Stimulated activated memory B cell treated with anti-CD40 and anti-IgM and Interleukin-4, amounts not matched to agents 10 μg/mL and 1 μg/mL and 100 μg/mL, for 72 hours (primary cell): ENCODE results near the gene RNF166.

ENCODE experiments used
- ATAC-seq: fragments of 150-1000 bp; cut with Tn5 transposase; 2 replicates; pipeline ENCODE4 v1.10.0; 2021
- H3K27ac Mint-ChIP-seq: one replicate; pipeline ENCODE4 v1.8.0; 2022; ENCODE audit warnings: mild to moderate bottlenecking, mixed read lengths
- H3K27me3 Mint-ChIP-seq: one replicate; pipeline ENCODE4 v1.8.0; 2022; ENCODE audit warnings: mixed read lengths
- H3K36me3 Mint-ChIP-seq: one replicate; pipeline ENCODE4 v1.8.0; 2022; ENCODE audit warnings: mixed read lengths
- H3K4me1 Mint-ChIP-seq: one replicate; pipeline ENCODE4 v1.8.0; 2022; ENCODE audit warnings: mixed read lengths
- H3K4me3 Mint-ChIP-seq: one replicate; pipeline ENCODE4 v1.8.0; 2022; ENCODE audit warnings: mild to moderate bottlenecking, moderate library complexity, mixed read lengths
- H3K9me3 Mint-ChIP-seq: one replicate; pipeline ENCODE4 v1.8.0; 2022; ENCODE audit warnings: mixed read lengths

The RNF166 gene

GRCh38 chr16:88711750-88712340 lies 5.6 kb upstream of the RNF166 start:
- peaks cover 23% of the 10 kb centered on the region for H3K36me3 Mint-ChIP-seq
- no peaks in the 10 kb centered on the region for H3K27me3 Mint-ChIP-seq
- H3K27ac Mint-ChIP-seq, result no peak overlapping the region
- ATAC-seq, result no peak
- no peaks in the 10 kb centered on the region for H3K9me3 Mint-ChIP-seq
- H3K4me1 Mint-ChIP-seq, result peaks cover 33% of the 10 kb centered on the region
- H3K4me3 Mint-ChIP-seq, result no peak overlapping the region

DNA sequence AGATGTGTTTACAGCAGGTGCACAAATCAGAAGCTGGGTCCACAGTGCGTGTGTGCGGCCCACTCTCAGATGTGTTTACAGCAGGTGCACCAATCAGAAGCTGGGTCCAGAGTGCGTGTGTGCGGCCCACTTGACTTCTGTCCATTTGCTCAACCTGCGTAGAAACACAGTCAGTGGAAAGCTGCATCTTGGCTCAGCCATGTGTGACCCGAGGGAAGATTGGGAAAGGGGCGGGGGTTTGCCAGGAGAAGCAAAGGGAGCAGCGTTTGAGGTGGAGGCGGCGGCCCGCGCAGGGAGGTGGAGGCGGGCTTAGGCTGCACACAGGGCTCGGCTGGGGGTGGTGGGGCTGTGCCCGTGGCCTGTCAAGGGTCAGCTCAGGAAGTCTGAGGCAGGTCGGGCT lies 4.3 kb upstream of the RNF166 start:
- peak overlapping the region; percentile 55 for H3K27ac Mint-ChIP-seq
- peaks cover 35% of the 10 kb centered on the region for H3K4me1 Mint-ChIP-seq
- no peak overlapping the region for H3K4me3 Mint-ChIP-seq
- ATAC-seq, result no peak
- H3K9me3 Mint-ChIP-seq, result no peaks in the 10 kb centered on the region
- H3K36me3 Mint-ChIP-seq, result peaks cover 11% of the 10 kb centered on the region
- no peaks in the 10 kb centered on the region for H3K27me3 Mint-ChIP-seq

DNA sequence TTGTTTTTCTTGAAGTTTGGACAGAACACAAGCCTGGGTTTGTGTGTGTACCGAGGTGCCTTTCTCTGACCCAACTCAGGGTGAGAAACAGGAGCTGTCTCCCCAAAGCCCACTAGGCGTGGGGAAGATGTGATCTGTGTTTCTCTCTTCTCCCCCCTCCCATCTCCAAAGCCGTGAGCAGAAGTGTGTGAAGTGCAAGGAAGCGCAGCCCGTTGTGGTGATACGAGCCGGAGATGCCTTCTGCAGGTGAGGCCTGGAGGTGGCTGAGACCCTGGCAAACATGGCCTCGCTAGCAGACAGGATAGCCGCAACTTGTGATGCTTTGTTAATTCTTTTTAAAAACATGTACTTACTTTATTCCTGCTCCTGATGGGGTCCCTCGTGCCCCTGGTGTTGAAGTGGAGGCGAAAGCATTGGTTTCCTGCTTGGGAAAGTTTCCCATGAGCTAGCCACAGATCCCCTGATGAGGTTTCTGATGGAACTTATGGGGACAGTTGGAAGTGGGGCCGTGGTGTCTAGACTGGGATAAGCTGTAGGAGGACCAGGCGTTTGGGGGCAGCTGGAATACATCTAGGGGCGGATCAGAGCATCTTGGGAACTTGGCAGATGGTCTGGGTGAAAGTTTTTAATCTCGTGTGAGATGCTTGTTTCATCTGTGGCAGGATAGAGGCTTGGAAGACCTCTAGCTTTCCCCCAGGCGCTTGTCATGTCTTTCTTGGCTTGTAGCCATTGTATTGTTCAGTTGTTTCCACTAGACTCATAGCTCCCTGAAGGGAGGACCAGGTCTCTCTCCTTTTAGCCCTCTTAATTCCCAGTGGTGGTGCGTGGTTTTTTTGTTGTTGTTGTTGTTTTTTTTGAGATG lies 988 bp upstream of the RNF166 start:
- H3K27ac Mint-ChIP-seq, result peak overlapping the region; percentile 61
- no peak for ATAC-seq
- no peaks in the 10 kb centered on the region for H3K27me3 Mint-ChIP-seq
- no peaks in the 10 kb centered on the region for H3K36me3 Mint-ChIP-seq
- H3K9me3 Mint-ChIP-seq, result no peaks in the 10 kb centered on the region
- H3K4me1 Mint-ChIP-seq, result peaks cover 68% of the 10 kb centered on the region
- peak overlapping the region; percentile 73 for H3K4me3 Mint-ChIP-seq

- ATAC-seq, result peak; percentile 28
- no peaks in the 10 kb centered on the region for H3K27me3 Mint-ChIP-seq
- no peaks in the 10 kb centered on the region for H3K36me3 Mint-ChIP-seq
- H3K9me3 Mint-ChIP-seq, result no peaks in the 10 kb centered on the region
- H3K27ac Mint-ChIP-seq, result peak overlapping the region; percentile 61
- H3K4me1 Mint-ChIP-seq, result peaks cover 72% of the 10 kb centered on the region
- H3K4me3 Mint-ChIP-seq, result peak overlapping the region; percentile 73
Measured at GRCh38 chr16:88705801-88706228, 393 bp downstream of the RNF166 start.

DNA sequence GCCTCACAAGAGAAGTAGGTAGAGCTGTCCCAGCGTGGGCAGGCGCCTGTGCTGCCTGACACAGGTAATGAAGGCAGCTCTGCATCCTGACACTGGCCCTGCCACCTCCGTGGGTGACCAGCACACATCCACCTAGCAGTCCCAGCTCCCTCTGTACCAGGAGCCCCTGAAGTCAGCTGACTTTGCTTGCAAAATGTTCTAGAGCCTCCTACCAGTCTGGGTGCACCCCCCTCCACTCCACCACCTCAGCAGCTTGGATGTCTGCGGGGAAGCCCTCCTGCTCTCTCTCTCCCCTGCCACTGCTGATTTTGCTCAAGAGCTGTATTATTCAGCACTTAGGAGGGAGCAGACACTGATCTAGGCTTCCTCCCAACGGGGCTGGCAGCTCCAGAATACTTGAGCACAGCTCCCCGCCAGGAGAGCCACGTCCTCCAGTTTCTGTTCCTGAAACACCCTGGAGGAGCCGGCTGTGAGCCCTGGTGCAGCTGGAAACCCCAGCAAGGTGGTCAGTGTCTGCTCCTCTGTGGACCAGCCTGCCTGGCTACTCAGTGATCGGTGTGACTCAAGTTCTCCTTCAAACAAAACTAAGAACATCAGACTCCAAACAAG lies 1.0 kb downstream of the RNF166 start:
- peak overlapping the region; percentile 61 for H3K27ac Mint-ChIP-seq
- no peaks in the 10 kb centered on the region for H3K36me3 Mint-ChIP-seq
- ATAC-seq, result no peak
- H3K4me3 Mint-ChIP-seq, result peak overlapping the region; percentile 73
- H3K27me3 Mint-ChIP-seq, result no peaks in the 10 kb centered on the region
- no peaks in the 10 kb centered on the region for H3K9me3 Mint-ChIP-seq
- peaks cover 73% of the 10 kb centered on the region for H3K4me1 Mint-ChIP-seq

DNA sequence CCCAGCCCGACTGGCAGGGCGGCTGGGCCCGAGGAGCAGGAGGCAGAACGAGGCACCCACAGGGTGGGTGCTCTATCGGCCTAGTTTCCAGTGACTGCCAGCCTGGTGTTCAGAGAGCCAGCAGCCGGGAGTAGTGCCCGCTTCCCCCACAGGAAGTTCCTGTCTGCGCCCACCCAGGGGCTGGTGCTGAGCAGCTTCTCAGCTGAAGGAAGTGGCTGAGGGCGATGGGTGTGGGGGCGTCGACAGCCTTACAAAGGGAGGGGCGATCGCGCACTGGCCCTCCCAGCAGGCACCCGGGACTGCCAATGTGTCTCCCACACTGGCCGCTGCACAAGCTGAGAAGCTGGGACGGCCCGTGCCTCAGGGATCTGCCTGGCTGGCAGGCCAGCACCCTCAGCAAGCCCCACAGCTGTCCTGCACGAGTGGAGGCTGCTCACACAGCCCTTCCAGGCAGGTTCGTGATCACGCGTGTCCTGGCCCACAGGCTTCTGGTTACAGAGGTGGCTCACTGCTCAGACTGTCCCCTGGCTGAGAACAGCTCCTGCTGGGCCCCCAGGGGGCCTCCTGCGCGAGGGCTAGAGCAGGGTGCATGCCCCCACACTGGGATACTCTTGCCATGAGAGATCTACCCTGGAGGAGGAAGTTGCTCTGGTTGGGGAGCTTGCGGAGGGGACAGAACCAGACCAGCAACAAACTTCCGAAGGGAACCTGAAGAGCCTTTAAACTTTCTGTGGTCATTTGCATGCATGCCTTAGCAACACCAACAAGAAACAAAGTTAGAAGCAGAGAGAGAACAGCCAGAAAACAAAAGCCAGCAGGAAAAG lies 2.5 kb downstream of the RNF166 start:
- H3K27ac Mint-ChIP-seq, result peak overlapping the region; percentile 61
- H3K27me3 Mint-ChIP-seq, result no peaks in the 10 kb centered on the region
- peaks cover 81% of the 10 kb centered on the region for H3K4me1 Mint-ChIP-seq
- no peaks in the 10 kb centered on the region for H3K9me3 Mint-ChIP-seq
- peak; percentile 2 for ATAC-seq
- peak overlapping the region; percentile 73 for H3K4me3 Mint-ChIP-seq
- no peaks in the 10 kb centered on the region for H3K36me3 Mint-ChIP-seq

DNA sequence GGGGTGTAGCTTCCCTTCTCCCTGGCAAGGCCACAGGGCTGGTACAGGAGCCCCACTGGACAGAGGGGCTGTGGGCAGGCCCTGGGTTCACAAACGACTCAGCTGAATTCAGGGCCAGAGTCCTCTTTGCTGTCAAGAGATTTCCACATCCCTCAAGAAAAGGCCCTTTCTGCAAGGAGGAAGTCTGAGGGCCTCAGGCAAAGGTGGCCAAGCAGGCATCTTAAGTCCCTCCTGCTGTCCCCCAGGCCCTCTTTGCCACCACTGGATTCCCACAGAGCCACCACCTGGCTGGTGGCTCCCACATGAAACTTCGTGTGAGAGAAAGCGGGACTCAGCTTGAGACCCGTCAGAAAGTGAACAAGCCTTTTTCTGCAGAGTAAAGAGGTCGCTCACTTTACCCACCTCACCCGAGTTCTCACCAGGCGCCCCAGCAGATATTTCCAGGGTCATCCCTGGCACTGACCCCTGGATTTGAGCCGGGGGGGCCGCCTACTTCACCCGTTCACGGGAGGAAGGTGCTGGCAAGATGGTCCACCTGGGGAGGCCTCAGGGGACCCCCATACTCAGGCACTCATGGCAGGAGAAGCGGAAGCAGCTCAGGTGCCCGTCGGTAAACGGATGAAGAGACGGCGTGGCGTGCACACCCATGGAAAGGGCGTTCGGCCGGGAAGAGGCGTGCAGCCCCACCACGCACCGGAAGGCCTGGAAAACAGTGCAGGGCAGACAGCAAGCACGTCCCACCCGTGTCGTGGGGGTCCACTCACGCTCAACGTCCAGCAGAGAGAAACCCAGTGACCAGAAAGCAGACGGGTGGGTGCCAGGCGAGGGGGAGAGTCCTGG lies 3.6 kb downstream of the RNF166 start:
- Mint-ChIP-seq H3K27me3 (no peaks in the 10 kb centered on the region), H3K27ac (peak overlapping the region; percentile 61), H3K4me3 (peak overlapping the region; percentile 73), H3K9me3 (no peaks in the 10 kb centered on the region), H3K36me3 (peaks cover 7% of the 10 kb centered on the region), H3K4me1 (peaks cover 89% of the 10 kb centered on the region)
- ATAC-seq, result no peak

DNA sequence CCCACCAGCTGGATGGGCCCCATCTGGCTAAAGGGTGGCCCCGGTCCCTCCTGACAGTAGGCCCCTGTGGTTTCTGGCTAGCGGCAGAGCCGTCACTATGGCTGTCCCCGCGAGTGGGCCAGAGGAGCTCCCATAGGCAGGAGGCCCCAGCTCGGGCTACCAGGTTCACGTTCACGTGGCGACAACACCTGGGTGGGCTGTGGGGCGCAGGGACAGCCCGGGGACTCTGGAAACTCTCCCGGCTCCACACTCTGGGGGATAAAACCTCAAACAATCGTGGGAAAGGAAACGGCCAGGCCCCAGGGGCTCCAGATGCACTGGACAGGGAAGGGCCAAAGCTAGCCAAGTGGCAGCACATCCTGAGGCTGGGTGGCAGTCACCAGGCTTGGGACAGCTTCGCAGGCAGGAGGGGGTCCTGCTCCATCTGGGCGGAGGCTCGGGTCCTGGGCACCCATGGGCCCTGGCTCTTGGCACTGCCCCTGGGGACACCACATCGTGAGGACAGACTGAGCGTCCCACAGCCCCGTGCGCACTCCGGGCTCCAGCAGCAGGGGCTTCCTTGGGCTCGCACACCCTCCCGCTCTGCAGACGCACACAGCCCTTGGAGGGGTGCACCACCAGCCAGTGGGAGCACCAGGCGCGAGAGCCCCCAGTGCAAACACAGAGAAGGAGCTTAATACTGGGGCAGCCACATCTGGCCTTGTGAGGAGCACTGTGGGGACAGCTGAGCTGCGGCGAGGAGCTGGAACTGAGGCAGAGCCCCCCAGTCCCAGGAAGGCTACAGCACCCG lies 4.4 kb downstream of the RNF166 start:
- Mint-ChIP-seq H3K27ac (peak overlapping the region; percentile 61), H3K9me3 (no peaks in the 10 kb centered on the region), H3K36me3 (peaks cover 11% of the 10 kb centered on the region), H3K4me3 (peak overlapping the region; percentile 82), H3K27me3 (no peaks in the 10 kb centered on the region), H3K4me1 (peaks cover 83% of the 10 kb centered on the region)
- ATAC-seq, result no peak

DNA sequence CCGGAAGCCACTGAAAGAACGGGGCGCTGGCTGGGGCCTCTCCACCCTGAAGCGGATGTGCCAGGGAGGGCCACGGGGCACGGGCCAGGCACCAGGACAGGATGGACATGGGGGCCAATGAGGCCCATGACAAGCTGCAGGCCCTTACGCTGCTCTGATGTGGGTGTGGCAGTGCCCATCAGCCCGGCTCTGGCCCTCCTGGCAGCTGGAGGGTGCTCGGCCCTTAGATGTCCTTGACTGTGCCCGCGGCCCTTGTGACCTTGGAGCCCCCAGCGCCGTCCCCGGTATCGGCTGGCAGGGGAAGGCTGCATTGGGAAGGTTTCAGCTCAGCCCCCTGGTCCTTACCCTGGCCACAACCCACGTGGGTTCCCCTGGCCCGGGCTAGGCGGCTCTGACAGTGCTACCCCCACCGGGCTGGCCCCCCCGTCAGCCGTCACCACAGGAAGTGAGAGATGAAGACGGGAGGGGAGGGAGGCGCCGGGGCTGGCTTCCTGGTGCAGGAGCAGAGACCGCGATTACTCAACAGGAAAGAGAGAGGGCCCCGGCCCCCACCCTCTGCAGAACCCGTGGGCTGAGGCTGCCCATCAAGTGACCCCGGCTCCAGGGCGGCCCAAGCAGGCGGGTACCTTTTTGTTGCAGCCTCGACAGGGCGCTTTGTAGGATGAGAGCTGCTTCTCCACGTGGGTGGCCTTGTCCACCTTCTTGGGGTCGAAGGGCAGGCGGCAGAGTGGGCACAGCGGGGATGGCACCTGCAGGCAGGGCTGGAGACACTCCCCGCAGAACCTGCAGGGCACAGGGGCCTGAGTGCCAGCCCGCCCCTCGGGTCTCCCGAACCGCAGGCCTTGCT lies 5.3 kb downstream of the RNF166 start:
- no peaks in the 10 kb centered on the region for H3K27me3 Mint-ChIP-seq
- peaks cover 82% of the 10 kb centered on the region for H3K4me1 Mint-ChIP-seq
- peak overlapping the region; percentile 61 for H3K27ac Mint-ChIP-seq
- H3K4me3 Mint-ChIP-seq, result peak overlapping the region; percentile 82
- peak; percentile 88 for ATAC-seq
- no peaks in the 10 kb centered on the region for H3K9me3 Mint-ChIP-seq
- peaks cover 11% of the 10 kb centered on the region for H3K36me3 Mint-ChIP-seq

GRCh38 chr16:88700322-88700635 lies 5.9 kb downstream of the RNF166 start:
- peaks cover 11% of the 10 kb centered on the region for H3K36me3 Mint-ChIP-seq
- H3K27ac Mint-ChIP-seq, result peak overlapping the region; percentile 61
- H3K9me3 Mint-ChIP-seq, result no peaks in the 10 kb centered on the region
- peak overlapping the region; percentile 82 for H3K4me3 Mint-ChIP-seq
- peaks cover 79% of the 10 kb centered on the region for H3K4me1 Mint-ChIP-seq
- no peak for ATAC-seq
- H3K27me3 Mint-ChIP-seq, result no peaks in the 10 kb centered on the region

GRCh38 chr16:88699180-88699579 lies 7.0 kb downstream of the RNF166 start:
- ATAC-seq, result no peak
- peaks cover 74% of the 10 kb centered on the region for H3K4me1 Mint-ChIP-seq
- H3K27me3 Mint-ChIP-seq, result no peaks in the 10 kb centered on the region
- H3K36me3 Mint-ChIP-seq, result peaks cover 11% of the 10 kb centered on the region
- H3K27ac Mint-ChIP-seq, result peak overlapping the region; percentile 62
- H3K9me3 Mint-ChIP-seq, result no peaks in the 10 kb centered on the region
- no peak overlapping the region for H3K4me3 Mint-ChIP-seq

DNA sequence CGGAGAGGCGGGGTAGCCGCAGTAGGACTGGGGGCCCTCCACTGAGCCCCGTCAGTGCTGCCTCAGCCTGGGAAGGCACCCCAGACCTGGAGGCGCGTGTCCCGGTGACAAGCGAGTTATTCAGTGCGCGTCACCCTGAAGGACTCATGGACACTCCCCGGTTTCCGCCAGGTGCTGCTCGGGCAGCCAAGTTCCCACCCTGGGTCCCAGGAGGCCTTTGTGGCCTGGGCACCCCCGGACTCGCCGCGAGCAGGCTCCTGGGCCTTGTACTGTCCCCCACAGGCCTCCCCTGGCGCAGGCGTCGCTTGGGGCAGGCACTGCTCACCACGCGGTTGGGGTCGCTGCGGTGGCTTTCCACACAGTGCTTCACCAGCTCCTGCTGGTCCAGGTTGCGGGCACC lies 7.6 kb downstream of the RNF166 start:
- H3K4me3 Mint-ChIP-seq, result peak overlapping the region; percentile 46
- peaks cover 11% of the 10 kb centered on the region for H3K36me3 Mint-ChIP-seq
- H3K4me1 Mint-ChIP-seq, result peaks cover 71% of the 10 kb centered on the region
- H3K9me3 Mint-ChIP-seq, result no peaks in the 10 kb centered on the region
- H3K27ac Mint-ChIP-seq, result peak overlapping the region; percentile 62
- ATAC-seq, result peak; percentile 54
- H3K27me3 Mint-ChIP-seq, result no peaks in the 10 kb centered on the region
